Smooth muscle cell (in vitro differentiated cells): ENCODE results near the gene UBE2E2. TPM values are rescaled to one million over a fixed set of nuclear protein-coding genes. Genes with fewer than 3 reads are reported as not detected.

ENCODE experiments used
- DNase-seq: peaks from one replicate; lab custom pipeline; 2025; ENCODE audit not compliant: unreplicated experiment; lab: John Stamatoyannopoulos, UW
- H2AFZ ChIP-seq: fragments of 200-600 bp; sonication (generic); 2 replicates; pipeline ENCODE4 v1.6.0; 2016; ENCODE audit warnings: antibody characterized with exemption, low read depth, mild to moderate bottlenecking
- H3F3A ChIP-seq: fragments of 200-600 bp; sonication (generic); 2 replicates; pipeline ENCODE4 v1.6.0; 2017; ENCODE audit warnings: antibody characterized with exemption, low read depth
- H3K27ac ChIP-seq: fragments of 200-600 bp; sonication (generic); 2 replicates; pipeline ENCODE4 v1.5.1; 2016; ENCODE audit warnings: low read depth, mild to moderate bottlenecking
- H3K27me3 ChIP-seq: fragments of 200-600 bp; sonication (generic); 2 replicates; pipeline ENCODE4 v1.6.1; 2016; ENCODE audit warnings: low read depth, mild to moderate bottlenecking
- H3K36me3 ChIP-seq: fragments of 200-600 bp; sonication (generic); 2 replicates; pipeline ENCODE4 v1.5.1; 2016; ENCODE audit warnings: low read depth
- H3K4me1 ChIP-seq: fragments of 200-600 bp; sonication (generic); 2 replicates; pipeline ENCODE4 v1.5.1; 2016; ENCODE audit warnings: low read depth
- H3K4me2 ChIP-seq: fragments of 200-600 bp; sonication (generic); 2 replicates; pipeline ENCODE4 v1.6.0; 2016; ENCODE audit warnings: mild to moderate bottlenecking
- H3K4me3 ChIP-seq: fragments of 200-600 bp; sonication (generic); 2 replicates; pipeline ENCODE4 v1.5.1; 2016; ENCODE audit warnings: mild to moderate bottlenecking
- H3K79me2 ChIP-seq: fragments of 200-600 bp; sonication (generic); 2 replicates; pipeline ENCODE4 v1.6.0; 2016; ENCODE audit warnings: low read depth, mild to moderate bottlenecking
- H3K9ac ChIP-seq: fragments of 200-600 bp; sonication (generic); 2 replicates; pipeline ENCODE4 v1.6.0; 2016; ENCODE audit warnings: low read depth
- H3K9me3 ChIP-seq: fragments of 200-600 bp; sonication (generic); replicated peaks from 2 replicates; pipeline ENCODE4 v1.5.1; 2016; ENCODE audit warnings: low read depth
- H4K20me1 ChIP-seq: fragments of 200-600 bp; sonication (generic); 2 replicates; pipeline ENCODE4 v1.6.0; 2016; ENCODE audit warnings: low read depth
- CTCF ChIP-seq: fragments of 200-600 bp; sonication (generic); IDR thresholded peaks from 2 replicates; pipeline ENCODE4 v1.5.1; 2017; ENCODE audit warnings: borderline replicate concordance, mild to moderate bottlenecking, antibody characterized with exemption; ENCODE audit not compliant: insufficient read depth, poor library complexity, severe bottlenecking
- WGBS: methylation state at CpG from one replicate; pipeline ENCODE4 v1.1.7; 2016; ENCODE audit warnings: low lambda C conversion rate; 5-methylcytosine and 5-hydroxymethylcytosine counted together
- polyA plus RNA-seq: library from polyadenylated mRNA; unstranded; fragments of >200 nt; fragmentation: Nextera tagmentation; extraction: Ambion mirVana; gene quantifications from 2 replicates; pipeline ENCODE4 v1.2.1, GENCODE V29; 2016
- total RNA-seq: library from RNA; depleted of rRNA; stranded (reverse); fragments of >200 nt; gene quantifications from 2 replicates; pipeline ENCODE4 v1.2.3, GENCODE V29; 2014

Gene UBE2E2
- total and polyA plus RNA-seq, 2 experiments from 2014 or later, result 65.9 to 121 TPM

- peaks cover 13% of the 10 kb centered on the region for H3K4me1 ChIP-seq
- H2AFZ ChIP-seq, result no peak overlapping the region
- H3K27me3 ChIP-seq, result no peaks in the 10 kb centered on the region
- no peak overlapping the region for H3K4me2 ChIP-seq
- H3K36me3 ChIP-seq, result no peaks in the 10 kb centered on the region
- TF ChIP-seq CTCF, result no peak
- no peak for DNase-seq
- H3K9me3 ChIP-seq, result no peaks in the 10 kb centered on the region
- no peak overlapping the region for H3K9ac ChIP-seq
- H4K20me1 ChIP-seq, result peaks cover 94% of the 10 kb centered on the region
- no peaks in the 10 kb centered on the region for H3F3A ChIP-seq
- peaks cover 23% of the 10 kb centered on the region for H3K79me2 ChIP-seq
- H3K27ac ChIP-seq, result no peak overlapping the region
- no peak overlapping the region for H3K4me3 ChIP-seq
- WGBS, result 75% methylated on average over 7 of the region's 7 CpGs
Observed at GRCh38 chr3:23437484-23438145, 234.5 kb downstream of the UBE2E2 start.

GRCh38 chr3:23438657-23439056 lies 235.5 kb downstream of the UBE2E2 start:
- H3K4me2 ChIP-seq, result no peak overlapping the region
- no peaks in the 10 kb centered on the region for H3K9me3 ChIP-seq
- H3K79me2 ChIP-seq, result peaks cover 13% of the 10 kb centered on the region
- no peak overlapping the region for H3K27ac ChIP-seq
- no peak overlapping the region for H3K4me3 ChIP-seq
- no peaks in the 10 kb centered on the region for H3K27me3 ChIP-seq
- no peak for TF ChIP-seq CTCF
- no peak overlapping the region for H3K9ac ChIP-seq
- H2AFZ ChIP-seq, result no peak overlapping the region
- H3F3A ChIP-seq, result no peaks in the 10 kb centered on the region
- H3K36me3 ChIP-seq, result no peaks in the 10 kb centered on the region
- H4K20me1 ChIP-seq, result peaks cover 95% of the 10 kb centered on the region
- no peak for DNase-seq
- H3K4me1 ChIP-seq, result peaks cover 15% of the 10 kb centered on the region

- Histone ChIP-seq H3K27ac (no peak overlapping the region), H3K79me2 (peaks cover 13% of the 10 kb centered on the region), H3K4me2 (no peak overlapping the region), H3K9ac (no peak overlapping the region), H2AFZ (no peak overlapping the region), H3K27me3 (no peaks in the 10 kb centered on the region), H3K4me1 (peaks cover 15% of the 10 kb centered on the region), H3K4me3 (no peak overlapping the region), H3F3A (no peaks in the 10 kb centered on the region), H4K20me1 (peaks cover 95% of the 10 kb centered on the region), H3K9me3 (no peaks in the 10 kb centered on the region), H3K36me3 (no peaks in the 10 kb centered on the region)
- 97% methylated on average over 2 of the region's 2 CpGs for WGBS
- TF ChIP-seq CTCF, result no peak
- DNase-seq, result no peak
Observed at GRCh38 chr3:23439080-23439479, 236.0 kb downstream of the UBE2E2 start.
